Measurements from ENCODE around the gene OSGEP. TPM values are rescaled to one million over a fixed set of nuclear protein-coding genes. Genes with fewer than 3 reads are reported as not detected.
A peak's percentile ranks its signal among the peaks of the same experiment; 100 is the strongest.

Gene OSGEP
- total and polyA plus RNA-seq, 2 of the 13 experiments (the other 11 are each of a cell fraction or from before 2014, with no cell fraction given), result 39.7 to 41.1 TPM

- peak; percentile 20; the same call in 1 of the 2 replicates for TF ChIP-seq HOMEZ (CRISPR knock-in tag; IDR thresholded peaks at IDR 0.05; ENCODE audit: low read depth)
- peak; percentile 80; the same call in 1 of the 2 replicates for TF ChIP-seq ZNF564 (CRISPR knock-in tag; IDR thresholded peaks at IDR 0.05)
- TF ChIP-seq, protein P1, sequence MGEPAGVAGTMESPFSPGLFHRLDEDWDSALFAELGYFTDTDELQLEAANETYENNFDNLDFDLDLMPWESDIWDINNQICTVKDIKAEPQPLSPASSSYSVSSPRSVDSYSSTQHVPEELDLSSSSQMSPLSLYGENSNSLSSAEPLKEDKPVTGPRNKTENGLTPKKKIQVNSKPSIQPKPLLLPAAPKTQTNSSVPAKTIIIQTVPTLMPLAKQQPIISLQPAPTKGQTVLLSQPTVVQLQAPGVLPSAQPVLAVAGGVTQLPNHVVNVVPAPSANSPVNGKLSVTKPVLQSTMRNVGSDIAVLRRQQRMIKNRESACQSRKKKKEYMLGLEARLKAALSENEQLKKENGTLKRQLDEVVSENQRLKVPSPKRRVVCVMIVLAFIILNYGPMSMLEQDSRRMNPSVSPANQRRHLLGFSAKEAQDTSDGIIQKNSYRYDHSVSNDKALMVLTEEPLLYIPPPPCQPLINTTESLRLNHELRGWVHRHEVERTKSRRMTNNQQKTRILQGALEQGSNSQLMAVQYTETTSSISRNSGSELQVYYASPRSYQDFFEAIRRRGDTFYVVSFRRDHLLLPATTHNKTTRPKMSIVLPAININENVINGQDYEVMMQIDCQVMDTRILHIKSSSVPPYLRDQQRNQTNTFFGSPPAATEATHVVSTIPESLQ (CRISPR knock-in tag; conservative IDR thresholded peaks at IDR 0.05), result no peak
- TF ChIP-seq ZNF121 (CRISPR knock-in tag; IDR thresholded peaks at IDR 0.05), result no peak
- peak; percentile 80; the same call in 1 of the 2 replicates for TF ChIP-seq BRCA1 (CRISPR knock-in tag; IDR thresholded peaks at IDR 0.05)
- TF ChIP-seq ISL2 (CRISPR knock-in tag; IDR thresholded peaks at IDR 0.05), result peak; percentile 52; the same call in 1 of the 2 replicates
- 0 out of 2 replicates have a peak, but pooled peaks have one; percentile 18 for TF ChIP-seq ZBTB25 (CRISPR knock-in tag; IDR thresholded peaks at IDR 0.05)
- TF ChIP-seq ZNF138 (CRISPR knock-in tag; IDR thresholded peaks at IDR 0.05; ENCODE audit: low read depth), result no peak
- TF ChIP-seq ZNF784 (CRISPR knock-in tag; IDR thresholded peaks at IDR 0.05; ENCODE audit: borderline replicate concordance), result no peak
- no peak for TF ChIP-seq ZFP1 (CRISPR knock-in tag; IDR thresholded peaks at IDR 0.05)
- peak; percentile 92 for TF ChIP-seq ZNF777 (CRISPR knock-in tag; IDR thresholded peaks at IDR 0.05)
- TF ChIP-seq THYN1 (CRISPR knock-in tag; IDR thresholded peaks at IDR 0.05; ENCODE audit: borderline replicate concordance, low read depth), result no peak
- TF ChIP-seq, protein P2, sequence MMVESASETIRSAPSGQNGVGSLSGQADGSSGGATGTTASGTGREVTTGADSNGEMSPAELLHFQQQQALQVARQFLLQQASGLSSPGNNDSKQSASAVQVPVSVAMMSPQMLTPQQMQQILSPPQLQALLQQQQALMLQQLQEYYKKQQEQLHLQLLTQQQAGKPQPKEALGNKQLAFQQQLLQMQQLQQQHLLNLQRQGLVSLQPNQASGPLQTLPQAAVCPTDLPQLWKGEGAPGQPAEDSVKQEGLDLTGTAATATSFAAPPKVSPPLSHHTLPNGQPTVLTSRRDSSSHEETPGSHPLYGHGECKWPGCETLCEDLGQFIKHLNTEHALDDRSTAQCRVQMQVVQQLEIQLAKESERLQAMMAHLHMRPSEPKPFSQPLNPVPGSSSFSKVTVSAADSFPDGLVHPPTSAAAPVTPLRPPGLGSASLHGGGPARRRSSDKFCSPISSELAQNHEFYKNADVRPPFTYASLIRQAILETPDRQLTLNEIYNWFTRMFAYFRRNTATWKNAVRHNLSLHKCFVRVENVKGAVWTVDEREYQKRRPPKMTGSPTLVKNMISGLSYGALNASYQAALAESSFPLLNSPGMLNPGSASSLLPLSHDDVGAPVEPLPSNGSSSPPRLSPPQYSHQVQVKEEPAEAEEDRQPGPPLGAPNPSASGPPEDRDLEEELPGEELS (CRISPR knock-in tag; IDR thresholded peaks at IDR 0.05), result peak; percentile 69; the same call in 1 of the 2 replicates
- no peak for TF ChIP-seq MXD4 (CRISPR knock-in tag; IDR thresholded peaks at IDR 0.05)
- no peak for TF ChIP-seq MAZ (IDR thresholded peaks at IDR 0.05; ENCODE audit: borderline replicate concordance, low read depth, low read length)
- peak; percentile 84 for TF ChIP-seq MAZ (CRISPR knock-in tag; IDR thresholded peaks at IDR 0.05; ENCODE audit: low read depth)
- TF ChIP-seq SALL1 (CRISPR knock-in tag; IDR thresholded peaks at IDR 0.05), result peak; percentile 74
- TF ChIP-seq POLR2AphosphoS5 (IDR thresholded peaks at IDR 0.05; ENCODE audit: low read depth, low read length), result peak; percentile 89
- TF ChIP-seq CERS6 (CRISPR knock-in tag; IDR thresholded peaks at IDR 0.05), result no peak
- TF ChIP-seq ATAD3A (CRISPR knock-in tag; IDR thresholded peaks at IDR 0.05), result no peak
- TF ChIP-seq NFE2L2 (IDR thresholded peaks at IDR 0.05; ENCODE audit: low read length), result no peak
Observed at GRCh38 chr14:20412876-20413743, 41.5 kb downstream of the OSGEP start, which contains the start of gene TEP1 (continued).
